ENCODE results near the gene RALY. TPM values are rescaled to one million over a fixed set of nuclear protein-coding genes. Genes with fewer than 3 reads are reported as not detected.

RALY gene
- total RNA-seq, 1 experiment from 2014 or later, result 164 TPM

- TSS peak; percentile 96 for BruUV-seq (replicated peaks)
- peaks cover 5% of the 10 kb centered on the region for H3K36me3 ChIP-seq (ENCODE audit: control insufficient read depth, insufficient read depth, low read length)
- ATAC-seq (peak; percentile 2), DNase-seq (ENCODE audit: low read depth, low spot score) (peak; percentile 15)
- H3K4me1 ChIP-seq (ENCODE audit: control insufficient read depth, insufficient read depth, low read length), result peaks cover 18% of the 10 kb centered on the region
- ChIA-PET POLR2A (interaction anchor here (0.5 to 1.1 kb wide), 4 partner anchors 9 to 187 kb away, joined by 3 to 7 read pairs (median 3); no protein-coding TSS in a partner anchor), CTCF (interaction anchor here (0.7 kb wide), 1 partner anchor 131 kb away, joined by 6 read pairs; no protein-coding TSS in a partner anchor)
- in situ Hi-C loops (cut with HindIII; ENCODE audit: low pct_unique_long_range_greater_than_20kb, low sequenced_read_pairs), result no loop called here
- H3K27ac ChIP-seq (ENCODE audit: low read length), result peak overlapping the region; percentile 99
- peak overlapping the region; percentile 88 to 99 for H3K4me3 ChIP-seq (ENCODE audit: low read depth in 2 of 2, low read length in 2 of 2)
- H3K9me3 ChIP-seq (ENCODE audit: control insufficient read depth, insufficient read depth, low read depth, low read length), result no peaks in the 10 kb centered on the region
- intact Hi-C loops (cut with micrococcal nuclease; ENCODE audit: unreplicated experiment), result no loop called here
- H3K27me3 ChIP-seq (ENCODE audit: control insufficient read depth, insufficient read depth, low read length), result no peaks in the 10 kb centered on the region
- TF ChIP-seq REST (IDR thresholded peaks at IDR 0.05; ENCODE audit: insufficient read depth in 1 of 2, low read depth in 2 of 2, low read length in 1 of 2) (no peak), TCF7L2 (IDR thresholded peaks at IDR 0.05; ENCODE audit: low read depth, low read length) (no peak), POLR2AphosphoS5 (IDR thresholded peaks at IDR 0.05; ENCODE audit: low read depth, low read length) (no peak), SIN3A (IDR thresholded peaks at IDR 0.05; ENCODE audit: borderline replicate concordance, insufficient read depth, low read depth, low read length) (no peak), CTCF (IDR thresholded peaks at IDR 0.05) (no peak)
These were observed 1.4 kb upstream of the RALY start for GRCh38 chr20:33992145-33992922.

GRCh38 chr20:33992923-33993575 is 662 bp upstream of the RALY start:
- peak overlapping the region; percentile 88 to 99 for H3K4me3 ChIP-seq (ENCODE audit: low read depth in 2 of 2, low read length in 2 of 2)
- peaks cover 18% of the 10 kb centered on the region for H3K4me1 ChIP-seq (ENCODE audit: control insufficient read depth, insufficient read depth, low read length)
- intact Hi-C loops (cut with micrococcal nuclease; ENCODE audit: unreplicated experiment) (no loop called here), in situ Hi-C loops (cut with HindIII; ENCODE audit: low pct_unique_long_range_greater_than_20kb, low sequenced_read_pairs) (no loop called here)
- TF ChIP-seq POLR2AphosphoS5 (IDR thresholded peaks at IDR 0.05; ENCODE audit: low read depth, low read length) (peak; percentile 98), CTCF (IDR thresholded peaks at IDR 0.05) (no peak)
- H3K9me3 ChIP-seq (ENCODE audit: control insufficient read depth, insufficient read depth, low read depth, low read length), result no peaks in the 10 kb centered on the region
- no peaks in the 10 kb centered on the region for H3K27me3 ChIP-seq (ENCODE audit: control insufficient read depth, insufficient read depth, low read length)
- ChIA-PET POLR2A (interaction anchor here (0.6 to 1.1 kb wide), 11 partner anchors 18 to 1510 kb away, joined by 3 to 4 read pairs (median 3); no protein-coding TSS in a partner anchor), CTCF (interaction anchor here (0.6 to 0.7 kb wide), 5 partner anchors 28 to 883 kb away, joined by 5 to 10 read pairs (median 7); no protein-coding TSS in a partner anchor)
- peak; percentile 94 for DNase-seq (ENCODE audit: low read depth, low spot score)
- peak; percentile 85 for ATAC-seq
- peak overlapping the region; percentile 99 for H3K27ac ChIP-seq (ENCODE audit: low read length)
- H3K36me3 ChIP-seq (ENCODE audit: control insufficient read depth, insufficient read depth, low read length), result peaks cover 5% of the 10 kb centered on the region
- BruUV-seq (replicated peaks), result no TSS peak
